Keratinocyte (primary cell): ENCODE measurements around the gene TMEM200B. TPM values are rescaled to one million over a fixed set of nuclear protein-coding genes. Genes with fewer than 3 reads are reported as not detected.

Experiments
- DNase-seq: peaks from one replicate; pipeline ENCODE4 v3.0.0-alpha.2; 2011; ENCODE audit warnings: low read depth, missing footprints, low spot score
- FAIRE-seq: peaks from 2 replicates; lab custom pipeline; 2011; peaks lifted over from hg19 to GRCh38; lab: Jason Lieb, UNC
- H2AFZ ChIP-seq: 2 replicates; pipeline ENCODE4 v1.6.0; 2012; ENCODE audit warnings: low read length, control low read depth, inconsistent platforms; ENCODE audit not compliant: control insufficient read depth
- H3K27ac ChIP-seq: 2 replicates; pipeline ENCODE4 v1.5.1; 2011; ENCODE audit warnings: low read length; ENCODE audit not compliant: control insufficient read depth, insufficient read depth
- H3K27me3 ChIP-seq: 3 replicates; pipeline ENCODE4 v1.6.0; 2011; ENCODE audit warnings: low read length; ENCODE audit not compliant: control insufficient read depth, insufficient read depth; ENCODE audit errors: extremely low read depth
- H3K36me3 ChIP-seq, 2 experiments: 2 replicates in 1 of 2; 3 replicates in 1 of 2; pipeline ENCODE4 v1.5.1; 2011; ENCODE audit warnings: low read length in 2 of 2, mild to moderate bottlenecking in 1 of 2; ENCODE audit not compliant: control insufficient read depth in 2 of 2, insufficient read depth in 2 of 2; ENCODE audit errors: extremely low read depth in 1 of 2
- H3K4me1 ChIP-seq: 3 replicates; pipeline ENCODE4 v1.5.1; 2011; ENCODE audit warnings: low read length; ENCODE audit not compliant: control insufficient read depth, insufficient read depth; ENCODE audit errors: extremely low read depth
- H3K4me2 ChIP-seq: 3 replicates; pipeline ENCODE4 v1.6.0; 2011; ENCODE audit warnings: low read depth, low read length; ENCODE audit not compliant: control insufficient read depth, insufficient read depth; ENCODE audit errors: extremely low read depth
- H3K4me3 ChIP-seq, 3 experiments: fragments of 200-600 bp in 1 of 3; sonication (generic) in 1 of 3; 2 replicates in 2 of 3; 3 replicates in 1 of 3; pipeline ENCODE4 v1.5.1; 2011 to 2016; ENCODE audit warnings: low read length in 3 of 3, mild to moderate bottlenecking in 3 of 3, control low read depth in 2 of 3, inconsistent platforms in 1 of 3, low read depth in 1 of 3, mixed read lengths in 1 of 3, mixed run types in 1 of 3, moderate library complexity in 1 of 3; ENCODE audit not compliant: control insufficient read depth in 2 of 3, insufficient read depth in 2 of 3; ENCODE audit errors: extremely low read depth in 1 of 3
- H3K79me2 ChIP-seq: 2 replicates; pipeline ENCODE4 v1.6.0; 2012; ENCODE audit warnings: low read length; ENCODE audit not compliant: control insufficient read depth, insufficient read depth
- H3K9ac ChIP-seq: 3 replicates; pipeline ENCODE4 v1.6.0; 2011; ENCODE audit warnings: low read length; ENCODE audit not compliant: control insufficient read depth, insufficient read depth; ENCODE audit errors: extremely low read depth
- H3K9me1 ChIP-seq: 3 replicates; pipeline ENCODE4 v1.6.0; 2011; ENCODE audit warnings: low read length; ENCODE audit not compliant: control insufficient read depth, insufficient read depth; ENCODE audit errors: extremely low read depth
- H3K9me3 ChIP-seq: 2 replicates; pipeline ENCODE4 v1.5.1; 2012; ENCODE audit warnings: low read depth, low read length; ENCODE audit not compliant: control insufficient read depth
- H4K20me1 ChIP-seq: 3 replicates; pipeline ENCODE4 v1.6.0; 2011; ENCODE audit warnings: low read length; ENCODE audit not compliant: control insufficient read depth, insufficient read depth; ENCODE audit errors: extremely low read depth
- EZH2 ChIP-seq: IDR thresholded peaks from one replicate; pipeline ENCODE4 v1.6.1; 2012; ENCODE audit warnings: inconsistent platforms, mild to moderate bottlenecking, low read length, moderate library complexity
- dilution Hi-C: fragments of 300-500 bp; cut with MboI; formaldehyde crosslinking; loops from one replicate; pipeline ENCODE4 v1.7.0; 2020; ENCODE audit warnings: low sequenced_read_pairs; ENCODE audit not compliant: extremely low pct_ligation_motif_present
- polyA plus RNA-seq, 5 experiments: library from polyadenylated mRNA; depleted of rRNA in 3 of 5; stranded (reverse) in 3 of 5; stranded (forward) in 1 of 5; unstranded in 1 of 5; fragments of >200 nt; gene quantifications; 1 replicate in 1 of 5; 2 replicates in 3 of 5; 3 replicates in 1 of 5; pipeline versions ENCODE4 v1.2.1 to v1.2.3, GENCODE V29; 2011 to 2012; ENCODE audit warnings: missing spikeins in 2 of 5, low read depth in 1 of 5, low replicate concordance in 1 of 5
- TF ChIP-seq, protein P1 (sequence below), 3 experiments: IDR thresholded peaks in 1 of 3; conservative IDR thresholded peaks in 1 of 3; optimal IDR thresholded peaks in 1 of 3; 2 replicates in 2 of 3; 3 replicates in 1 of 3; pipeline versions ENCODE3 to v1.5.1; 2011; ENCODE audit warnings: low read length in 3 of 3, mild to moderate bottlenecking in 3 of 3, moderate library complexity in 2 of 3, control low read depth in 1 of 3, inconsistent platforms in 1 of 3; ENCODE audit not compliant: insufficient read depth in 2 of 3; ENCODE audit errors: extremely low read depth in 1 of 3

TMEM200B gene
- polyA plus RNA-seq, 1 donor (not counting 4 experiments of a cell fraction or from before 2014, with no cell fraction given): 0.59 TPM

DNA sequence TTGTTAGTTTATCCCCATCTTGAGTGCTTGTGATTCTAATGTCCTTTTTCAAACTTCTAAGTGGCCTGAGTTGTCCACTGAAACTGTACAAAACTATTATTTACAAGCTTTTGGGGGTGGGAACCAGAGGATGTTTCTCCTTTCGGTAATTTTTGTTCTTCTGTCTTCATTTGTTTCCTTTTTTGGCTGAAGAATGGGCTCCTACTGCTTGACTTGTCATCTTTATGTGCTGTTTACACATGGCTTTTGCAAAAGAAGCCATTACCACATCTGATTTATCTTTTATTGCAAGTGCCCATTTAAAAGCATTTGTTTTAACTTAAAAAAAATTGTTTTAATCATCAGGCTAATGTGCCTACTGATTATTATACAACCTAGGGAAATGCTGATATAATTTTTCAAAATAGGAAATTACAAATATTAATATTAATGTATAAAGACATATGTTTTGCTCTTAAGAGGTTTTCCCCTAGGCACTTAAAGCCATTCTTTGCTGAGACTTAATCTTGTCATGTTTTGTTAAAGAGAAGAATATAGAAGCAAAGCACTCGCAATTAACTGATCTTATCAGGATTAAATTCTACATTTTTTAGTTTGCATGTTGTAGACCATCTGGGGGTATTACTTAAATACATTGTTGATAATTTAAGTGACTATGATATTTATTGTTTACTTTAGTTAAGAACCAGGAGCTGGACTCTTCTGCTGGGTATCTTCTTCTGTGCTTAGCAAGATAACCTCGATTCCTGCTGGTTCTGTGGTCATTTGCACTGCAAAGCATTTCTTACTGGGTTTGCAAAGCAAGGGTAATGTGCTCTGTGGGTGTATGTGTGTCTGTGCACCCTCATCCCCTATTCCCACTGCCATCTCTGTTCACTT is 40.1 kb downstream of the TMEM200B start:
- dilution Hi-C loops: no loop called here

DNA sequence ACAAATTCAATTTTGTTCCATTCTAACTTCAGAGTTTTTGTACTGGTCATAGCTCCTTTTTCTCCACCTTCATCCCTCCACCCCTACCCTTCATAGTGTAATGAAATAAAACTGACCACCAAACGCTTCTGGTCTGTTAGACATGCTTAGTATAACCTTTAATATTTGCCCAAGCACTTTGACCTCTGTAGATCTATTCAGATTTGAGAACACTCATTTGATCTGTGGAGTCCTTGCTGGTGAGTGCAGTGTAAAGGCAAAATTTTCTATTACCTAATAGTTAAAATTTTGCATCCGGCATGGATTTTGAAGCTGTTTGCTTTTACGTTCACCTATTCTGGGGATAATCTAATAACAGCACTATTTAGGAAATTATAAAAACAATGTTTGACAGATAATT is 41.2 kb downstream of the TMEM200B start:
- Histone ChIP-seq H2AFZ (no peak overlapping the region), H3K27ac (no peak overlapping the region), H3K4me3 (no peak overlapping the region), H3K9me1 (no peaks in the 10 kb centered on the region), H4K20me1 (no peaks in the 10 kb centered on the region), H3K4me2 (no peak overlapping the region), H3K9me3 (no peaks in the 10 kb centered on the region), H3K4me1 (no peaks in the 10 kb centered on the region), H3K79me2 (no peaks in the 10 kb centered on the region), H3K27me3 (no peaks in the 10 kb centered on the region), H3K9ac (no peak overlapping the region), H3K36me3 (no peaks in the 10 kb centered on the region)
- TF ChIP-seq EZH2: no peak
- TF ChIP-seq, protein P1, sequence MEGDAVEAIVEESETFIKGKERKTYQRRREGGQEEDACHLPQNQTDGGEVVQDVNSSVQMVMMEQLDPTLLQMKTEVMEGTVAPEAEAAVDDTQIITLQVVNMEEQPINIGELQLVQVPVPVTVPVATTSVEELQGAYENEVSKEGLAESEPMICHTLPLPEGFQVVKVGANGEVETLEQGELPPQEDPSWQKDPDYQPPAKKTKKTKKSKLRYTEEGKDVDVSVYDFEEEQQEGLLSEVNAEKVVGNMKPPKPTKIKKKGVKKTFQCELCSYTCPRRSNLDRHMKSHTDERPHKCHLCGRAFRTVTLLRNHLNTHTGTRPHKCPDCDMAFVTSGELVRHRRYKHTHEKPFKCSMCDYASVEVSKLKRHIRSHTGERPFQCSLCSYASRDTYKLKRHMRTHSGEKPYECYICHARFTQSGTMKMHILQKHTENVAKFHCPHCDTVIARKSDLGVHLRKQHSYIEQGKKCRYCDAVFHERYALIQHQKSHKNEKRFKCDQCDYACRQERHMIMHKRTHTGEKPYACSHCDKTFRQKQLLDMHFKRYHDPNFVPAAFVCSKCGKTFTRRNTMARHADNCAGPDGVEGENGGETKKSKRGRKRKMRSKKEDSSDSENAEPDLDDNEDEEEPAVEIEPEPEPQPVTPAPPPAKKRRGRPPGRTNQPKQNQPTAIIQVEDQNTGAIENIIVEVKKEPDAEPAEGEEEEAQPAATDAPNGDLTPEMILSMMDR (optimal IDR thresholded peaks at IDR 0.05 in 1 of 3, IDR thresholded peaks at IDR 0.05 in 1 of 3, conservative IDR thresholded peaks at IDR 0.05 in 1 of 3; ENCODE audit: extremely low read depth in 1 of 3, insufficient read depth in 2 of 3, low read length in 3 of 3): no peak
- FAIRE-seq (no peak), DNase-seq (no peak)
- dilution Hi-C loops: no loop called here

More for the DNA sequence above, 40.1 kb downstream of the TMEM200B start:
- Histone ChIP-seq H4K20me1 (no peaks in the 10 kb centered on the region), H3K4me1 (no peaks in the 10 kb centered on the region), H3K27me3 (no peaks in the 10 kb centered on the region), H3K4me2 (no peak overlapping the region), H3K27ac (no peak overlapping the region), H3K9me1 (no peaks in the 10 kb centered on the region), H3K4me3 (no peak overlapping the region), H2AFZ (no peak overlapping the region), H3K9ac (no peak overlapping the region), H3K9me3 (no peaks in the 10 kb centered on the region), H3K36me3 (no peaks in the 10 kb centered on the region), H3K79me2 (no peaks in the 10 kb centered on the region)
- TF ChIP-seq EZH2: no peak
- TF ChIP-seq, protein P1 (optimal IDR thresholded peaks at IDR 0.05 in 1 of 3, IDR thresholded peaks at IDR 0.05 in 1 of 3, conservative IDR thresholded peaks at IDR 0.05 in 1 of 3; ENCODE audit: extremely low read depth in 1 of 3, insufficient read depth in 2 of 3, low read length in 3 of 3): no peak
- FAIRE-seq (no peak), DNase-seq (no peak)
